ENCODE data around the gene TLDC2.
"Not testable (repeated sequence)": the region's sequence is repeated elsewhere in the genome, so short reads cannot be mapped to it uniquely, and the experiment has no call there.

Gene TLDC2

GRCh38 chr20:36905566-36905965 lies 29.6 kb downstream of the TLDC2 start:
- not testable (repeated sequence) for DNase-seq (ENCODE audit: low read depth in 2 of 2)

- DNase-seq (ENCODE audit: low read depth in 2 of 2), result not testable (repeated sequence)
Measured at GRCh38 chr20:36906086-36906485, 30.1 kb downstream of the TLDC2 start.

GRCh38 chr20:36908603-36909002 lies 32.7 kb downstream of the TLDC2 start:
- no peak for DNase-seq (ENCODE audit: low read depth in 2 of 2)

- DNase-seq (ENCODE audit: low read depth in 2 of 2), result no peak
Measured at GRCh38 chr20:36916199-36916598, 40.3 kb downstream of the TLDC2 start.

DNA sequence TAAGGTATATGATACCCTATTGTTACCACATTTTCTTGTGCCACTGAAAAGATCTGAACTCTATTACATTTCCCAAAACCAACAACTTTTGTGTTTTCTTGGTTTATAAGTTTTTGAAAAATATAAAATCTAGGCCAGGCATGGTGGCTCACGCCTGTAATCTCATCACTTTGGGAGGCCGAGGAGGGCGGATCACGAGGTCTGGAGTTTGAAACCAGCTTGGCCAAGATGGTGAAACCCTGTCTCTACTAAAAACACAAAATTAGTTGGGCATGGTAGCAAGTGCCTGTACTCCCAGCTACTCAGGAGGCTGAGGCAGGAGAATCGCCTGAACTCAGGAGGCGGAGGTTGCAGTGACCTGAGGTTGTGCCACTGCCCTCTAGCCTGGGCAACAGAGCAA lies 41.3 kb downstream of the TLDC2 start:
- no peak for DNase-seq (ENCODE audit: low read depth in 2 of 2)

- no peak for DNase-seq (ENCODE audit: low read depth in 2 of 2)
Measured at GRCh38 chr20:36917943-36918342, 42.0 kb downstream of the TLDC2 start.

- DNase-seq (ENCODE audit: low read depth in 2 of 2), result no peak
Measured at GRCh38 chr20:36919715-36920333, 43.9 kb downstream of the TLDC2 start.

DNA sequence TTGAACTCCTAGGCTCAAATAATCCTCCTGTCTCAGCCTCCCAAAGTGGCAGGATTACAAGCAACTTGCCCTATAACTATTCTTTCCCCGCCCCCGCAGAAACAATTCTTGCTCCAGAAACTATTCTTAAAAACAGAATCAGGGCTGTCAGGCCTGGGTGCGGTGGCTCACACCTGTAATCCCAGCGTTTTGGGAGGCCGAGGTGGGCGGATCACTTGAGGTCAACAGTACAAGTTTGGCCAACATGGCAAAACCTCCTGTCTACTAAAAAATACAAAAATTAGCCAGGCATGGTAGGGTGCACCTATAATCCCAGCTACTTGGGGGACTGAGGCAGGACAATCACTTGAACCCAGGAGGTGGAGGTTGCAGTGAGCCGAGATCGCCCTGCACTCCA lies 44.4 kb downstream of the TLDC2 start:
- DNase-seq (ENCODE audit: low read depth in 2 of 2), result no peak

GRCh38 chr20:36924167-36925045 lies 48.5 kb downstream of the TLDC2 start:
- no peak for DNase-seq (ENCODE audit: low read depth in 2 of 2)

DNA sequence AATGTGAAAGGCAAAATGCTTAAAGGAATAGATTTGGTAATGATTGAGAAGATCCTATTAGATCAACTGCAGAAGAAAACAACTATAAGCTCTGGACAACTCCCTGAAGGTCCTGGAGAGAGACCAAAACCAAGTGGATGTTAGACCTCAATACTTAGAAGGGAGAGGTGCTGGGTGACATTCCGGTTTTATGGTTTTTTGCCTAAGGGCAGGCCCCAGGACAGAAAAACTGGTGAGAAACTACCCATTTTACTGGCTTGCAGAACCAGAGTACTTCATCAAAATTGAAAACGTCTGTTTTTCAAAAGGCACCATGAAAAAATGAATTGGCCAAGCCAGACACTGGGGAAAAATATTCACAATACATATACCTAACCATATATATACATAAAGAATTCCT lies 49.3 kb downstream of the TLDC2 start:
- DNase-seq (ENCODE audit: low read depth in 2 of 2), result no peak

- DNase-seq (ENCODE audit: low read depth in 2 of 2), result no peak
Measured at GRCh38 chr20:36926653-36927200, 50.8 kb downstream of the TLDC2 start.

- no peak for DNase-seq (ENCODE audit: low read depth in 2 of 2)
Measured at GRCh38 chr20:36927704-36928103, 51.8 kb downstream of the TLDC2 start.

DNA sequence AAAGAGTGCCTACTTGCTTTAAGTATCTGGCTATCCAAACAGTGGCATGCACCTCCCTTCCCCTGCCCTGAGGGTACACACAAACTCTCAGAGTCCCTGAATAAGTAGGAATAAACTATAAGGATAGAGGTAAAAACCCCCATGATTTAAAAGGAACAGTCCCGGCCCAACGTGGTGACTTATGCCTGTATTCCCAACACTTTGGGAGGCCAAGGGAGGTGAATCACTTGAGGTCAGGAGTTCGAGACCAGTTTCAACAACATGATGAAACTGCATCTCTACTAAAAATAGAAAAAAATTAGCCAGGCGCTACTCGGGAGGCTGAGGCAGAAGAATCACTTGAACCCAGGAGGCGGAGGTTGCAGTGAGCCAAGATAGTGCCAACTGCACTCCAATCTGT lies 53.4 kb downstream of the TLDC2 start:
- no peak for DNase-seq (ENCODE audit: low read depth in 2 of 2)

DNA sequence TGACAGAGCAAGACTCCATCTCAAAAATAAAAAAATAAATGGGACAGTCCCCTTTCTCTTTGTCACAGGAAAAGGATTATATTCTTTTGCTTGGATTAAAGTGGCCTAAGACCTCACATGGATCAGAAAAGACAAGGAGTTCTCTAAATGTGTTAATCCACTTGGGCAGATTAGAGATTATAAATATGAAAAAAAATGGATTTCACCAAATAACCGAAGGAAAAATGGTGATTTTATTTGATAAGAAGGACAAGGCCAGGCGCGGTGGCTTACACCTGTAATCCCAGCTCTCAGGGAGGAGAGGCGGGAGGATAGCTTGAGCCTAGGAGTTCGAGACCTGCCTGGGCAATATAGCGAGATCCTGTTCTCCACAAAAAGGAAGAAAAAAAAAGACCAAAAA lies 53.8 kb downstream of the TLDC2 start:
- DNase-seq (ENCODE audit: low read depth in 2 of 2), result no peak

DNA sequence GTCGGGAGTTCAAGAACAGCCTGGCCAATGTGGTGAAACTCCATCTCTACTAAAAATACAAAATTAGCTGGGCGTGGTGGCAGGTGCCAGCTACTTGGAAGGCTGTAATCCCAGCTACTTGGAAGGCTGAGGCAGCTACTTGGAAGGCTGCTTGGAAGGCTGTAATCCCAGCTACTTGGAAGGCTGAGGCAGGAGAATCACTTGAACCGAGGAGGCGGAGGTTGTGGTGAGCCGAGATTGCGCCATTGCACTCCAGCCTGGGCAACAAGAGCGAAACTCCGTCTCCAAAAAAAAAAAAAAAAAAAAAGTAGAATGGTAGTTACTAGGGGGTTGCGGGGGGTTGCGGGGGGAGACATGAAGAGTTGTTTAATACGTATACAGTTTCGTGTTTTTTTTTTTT lies 56.1 kb downstream of the TLDC2 start:
- not testable (repeated sequence) for DNase-seq (ENCODE audit: low read depth in 2 of 2)

GRCh38 chr20:36932476-36933426 lies 56.8 kb downstream of the TLDC2 start:
- DNase-seq (ENCODE audit: low read depth in 2 of 2), result no peak

GRCh38 chr20:36933571-36933970 lies 57.6 kb downstream of the TLDC2 start:
- not testable (repeated sequence) for DNase-seq (ENCODE audit: low read depth in 2 of 2)

DNA sequence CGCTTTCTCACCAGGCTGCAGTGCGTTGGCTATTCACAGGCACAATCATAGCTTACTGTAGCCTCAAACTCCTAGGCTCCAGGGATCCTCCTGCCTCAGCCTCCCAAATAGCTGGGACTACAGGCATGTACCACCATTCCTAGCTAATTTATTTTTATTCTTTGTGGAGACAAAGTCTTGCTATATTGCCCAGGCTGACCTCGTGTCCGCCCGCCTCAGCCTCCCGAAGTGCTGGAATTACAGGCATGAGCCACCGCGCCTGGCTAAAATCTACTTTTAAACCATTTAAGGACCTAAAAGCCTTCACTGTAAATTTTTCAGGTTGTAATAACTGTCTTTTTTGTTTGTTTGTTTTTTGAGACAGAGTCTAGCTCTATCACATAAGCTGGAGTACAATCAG lies 60.4 kb downstream of the TLDC2 start:
- DNase-seq (ENCODE audit: low read depth in 2 of 2), result no peak

DNA sequence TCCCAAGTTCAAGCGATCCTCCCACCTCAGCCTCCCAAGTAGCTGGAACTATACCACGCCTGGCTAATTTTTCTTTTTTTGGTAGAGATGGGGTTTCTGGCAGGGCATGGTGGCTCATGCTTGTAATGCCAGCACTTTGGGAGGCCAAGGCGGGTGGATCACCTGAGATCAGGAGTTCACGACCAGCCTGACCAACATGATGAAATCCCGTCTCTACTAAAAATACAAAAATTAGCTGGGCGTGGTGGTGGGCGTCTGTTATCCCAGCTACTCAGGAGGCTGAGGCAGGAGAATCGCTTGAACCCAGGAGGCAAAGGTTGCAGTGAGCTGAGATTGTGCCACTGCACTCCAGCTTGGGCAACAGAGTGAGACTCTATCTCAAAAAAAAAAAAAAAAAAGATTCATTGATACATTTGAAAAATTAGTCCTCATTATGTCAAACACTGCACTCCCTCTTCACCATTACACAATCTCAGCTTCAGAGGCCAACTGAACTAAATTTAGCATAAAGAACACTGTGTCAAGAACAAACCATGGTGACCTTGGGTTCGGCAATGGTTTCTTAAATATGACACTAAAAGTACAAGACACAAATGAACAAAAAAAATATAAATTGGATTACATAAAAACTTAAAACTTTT lies 60.9 kb downstream of the TLDC2 start:
- DNase-seq (ENCODE audit: low read depth in 2 of 2), result not testable (repeated sequence)

- DNase-seq (ENCODE audit: low read depth in 2 of 2), result no peak
Measured at GRCh38 chr20:36937402-36937770, 61.4 kb downstream of the TLDC2 start.

DNA sequence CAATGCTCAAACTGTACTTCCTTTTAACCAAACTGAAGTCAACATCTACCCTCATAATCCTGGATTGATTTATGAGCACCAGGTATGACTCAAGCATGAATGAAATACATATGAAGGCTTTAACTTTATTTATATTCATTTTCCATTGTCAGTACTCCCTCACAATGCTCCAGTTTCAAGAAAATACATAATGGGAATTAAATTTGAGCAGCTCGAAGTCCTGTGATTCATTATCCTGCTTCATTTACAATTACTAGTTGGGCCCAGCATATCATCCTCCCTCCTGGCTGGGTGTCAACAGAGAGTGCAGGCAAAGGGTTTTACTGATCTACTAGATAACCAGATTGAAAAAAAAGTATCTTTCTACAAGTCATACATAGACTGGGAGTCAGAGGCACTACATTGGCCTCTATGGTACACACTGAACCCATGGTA lies 65.5 kb downstream of the TLDC2 start:
- DNase-seq (ENCODE audit: low read depth in 2 of 2), result no peak
